Pancreas (tissue), 10 donors: ENCODE data around the gene GMPPA. TPM values are rescaled to one million over a fixed set of nuclear protein-coding genes. Genes with fewer than 3 reads are reported as not detected.

Experiments used
- ATAC-seq, 4 donors: fragments of 200-7000 bp; cut with Tn5 transposase; one replicate each; pipeline versions ENCODE4 v1.8.0 to v1.9.1; 2020; ENCODE audit warnings: mild to moderate bottlenecking in 4 of 4, moderate library complexity in 4 of 4
- DNase-seq, 6 donors: peaks; one replicate each; pipeline ENCODE4 v3.0.0-alpha.2; 2020
- FAIRE-seq: peaks from 2 replicates; lab custom pipeline; 2012; peaks lifted over from hg19 to GRCh38; lab: Jason Lieb, UNC
- H3K27ac ChIP-seq, 4 donors: fragments of 200-600 bp; sonication (generic); 1 replicate in 3 of 4; 2 replicates in 1 of 4; pipeline versions ENCODE4 v1.5.0 to v1.8.0; 2020
- H3K27me3 ChIP-seq, 4 donors: fragments of 200-600 bp; one replicate each; pipeline ENCODE4 v1.8.0; 2021
- H3K36me3 ChIP-seq, 3 donors: fragments of 200-600 bp; sonication (generic) in 1 of 3; one replicate each; pipeline versions ENCODE4 v1.5.0 to v1.8.0; 2020 to 2021
- H3K4me1 ChIP-seq, 3 donors: fragments of 200-600 bp; one replicate each; pipeline ENCODE4 v1.8.0; 2021
- H3K4me3 ChIP-seq, 4 donors: fragments of 200-600 bp; sonication (generic) in 2 of 4; one replicate each; pipeline versions ENCODE4 v1.5.0 to v1.8.0; 2020 to 2021
- H3K9me3 ChIP-seq, 4 donors: fragments of 200-600 bp; one replicate each; pipeline ENCODE4 v1.8.0; 2021
- CTCF ChIP-seq, 4 donors: fragments of 200-600 bp; sonication (generic) in 3 of 4; IDR thresholded peaks; one replicate each; pipeline versions ENCODE4 v1.5.0 to v1.8.0; 2021; ENCODE audit warnings: antibody characterized with exemption in 4 of 4
- WGBS, 2 donors: extraction: QIAGEN DNeasy Blood & Tissue Kit; methylation state at CpG; one replicate each; pipeline ENCODE4 v1.1.7; 2013; 5-methylcytosine and 5-hydroxymethylcytosine counted together
- intact Hi-C, 3 donors: fragments of 100-400 bp; cut with DNase I; formaldehyde crosslinking; loops; one replicate each; pipeline versions ENCODE4 v1.11.1 to v1.14.2; 2022
- polyA plus RNA-seq, 2 donors: library from polyadenylated mRNA; stranded (reverse); fragments of 200-250 nt; gene quantifications; one replicate each; pipeline ENCODE4 v1.2.3, GENCODE V29; 2013
- total RNA-seq, 6 donors: library from RNA; stranded (reverse); fragmentation: NEBNext Ultra II Directional in 4 of 6; extraction: Animal tissue kit (Norgen Biotek cat#: 25700) in 4 of 6; gene quantifications; one replicate each; pipeline versions ENCODE4 v1.2.1 to v1.2.4, GENCODE V29; 2021 to 2023
- donor health status: healthy with polysubstance abuse.
- donor health status: DM: no; HTN: no; CAD: no; lungs with moderate emphysema.
- donor health status: DM: no; HTN: no; CAD: no.
- donor health status: control.
- donor health status: control.
- donor health status: Bipolar disorder and iron deficiency.
- donor health status: DM: yes; HTN: yes; CAD: no.
- donor health status: DM: no; HTN: no; CAD: no.
- donor health status: DM: no; HTN: no; CAD: no.
- donor health status: DM: yes; HTN: yes; CAD: no.

GMPPA gene
- total and polyA plus RNA-seq, 8 donors = 24.4 to 90.8 (median 35.6) TPM

GRCh38 chr2:219511547-219512325, 13.0 kb downstream of the GMPPA start:
- WGBS, 2 donors = 28 to 33% methylated on average over 14 to 15 of the region's 15 CpGs
- no peak for TF ChIP-seq CTCF (IDR thresholded peaks at IDR 0.05)
- H3K27ac ChIP-seq = no peak overlapping the region
- no peaks in the 10 kb centered on the region for H3K27me3 ChIP-seq
- intact Hi-C loops = no loop called here
- no peak overlapping the region for H3K4me3 ChIP-seq
- no peaks in the 10 kb centered on the region for H3K9me3 ChIP-seq
- ATAC-seq = no peak
- peaks cover 0 to 4% (median 0%) of the 10 kb centered on the region in 3 donors for H3K4me1 ChIP-seq
- H3K36me3 ChIP-seq = peaks cover 0 to under 1% (median 0%) of the 10 kb centered on the region in 3 donors
- no peak for FAIRE-seq
- DNase-seq = peak in 2 of 6 donors; percentile 24 to 69

GRCh38 chr2:219512524-219513216, 14.0 kb downstream of the GMPPA start:
- ATAC-seq = no peak
- WGBS, 2 donors = 11 to 13% methylated on average over 15 to 16 of the region's 16 CpGs
- no peaks in the 10 kb centered on the region for H3K27me3 ChIP-seq
- H3K4me3 ChIP-seq = no peak overlapping the region
- no peak for TF ChIP-seq CTCF (IDR thresholded peaks at IDR 0.05)
- intact Hi-C loops = no loop called here
- peak in 1 of 6 donors; percentile 18 for DNase-seq
- no peaks in the 10 kb centered on the region for H3K36me3 ChIP-seq
- H3K27ac ChIP-seq = no peak overlapping the region
- H3K9me3 ChIP-seq = no peaks in the 10 kb centered on the region
- no peak for FAIRE-seq
- H3K4me1 ChIP-seq = peaks cover 0 to 4% (median 0%) of the 10 kb centered on the region in 3 donors

GRCh38 chr2:219513787-219514186, 15.1 kb downstream of the GMPPA start:
- 26 to 40% methylated on average over 4 of the region's 4 CpGs for WGBS, 2 donors
- Histone ChIP-seq H3K4me1 (peaks cover 0 to 4% (median 0%) of the 10 kb centered on the region in 3 donors), H3K27ac (no peak overlapping the region), H3K4me3 (no peak overlapping the region), H3K27me3 (no peaks in the 10 kb centered on the region), H3K36me3 (no peaks in the 10 kb centered on the region), H3K9me3 (no peaks in the 10 kb centered on the region)
- intact Hi-C loops = no loop called here
- DNase-seq (no peak), FAIRE-seq (no peak), ATAC-seq (no peak)
- TF ChIP-seq CTCF (IDR thresholded peaks at IDR 0.05) = no peak

GRCh38 chr2:219514196-219514761, 15.6 kb downstream of the GMPPA start, which contains the start of gene ASIC4:
Gene ASIC4 (plus strand): TSS chr2:219514482. CDS start chr2:219514725, 243 bp downstream.
- H3K27me3 ChIP-seq = no peaks in the 10 kb centered on the region
- H3K27ac ChIP-seq = no peak within 1 kb of the TSS
- H3K36me3 ChIP-seq = no peaks in the 10 kb centered on the region
- TF ChIP-seq CTCF (IDR thresholded peaks at IDR 0.05) = no peak
- no peak within 1 kb of the TSS for H3K4me3 ChIP-seq
- no peaks in the 10 kb centered on the region for H3K4me1 ChIP-seq
- no peak for FAIRE-seq
- no peak for DNase-seq
- intact Hi-C loops = no loop called here
- peak in 2 of 4 donors; percentile 9 to 13 for ATAC-seq
- WGBS, 2 donors = 12 to 17% methylated on average over 30 to 31 of the region's 31 CpGs
- H3K9me3 ChIP-seq = no peaks in the 10 kb centered on the region
